Peyer's patch (tissue), 4 donors: ENCODE results near the gene ING1. TPM values are rescaled to one million over a fixed set of nuclear protein-coding genes. Genes with fewer than 3 reads are reported as not detected.

ENCODE experiments used
- DNase-seq, 3 donors: peaks; one replicate each; pipeline ENCODE4 v3.0.0-alpha.2; 2017 to 2019
- H3K27ac ChIP-seq, 4 donors: fragments of 200-600 bp; sonication (generic); one replicate each; pipeline ENCODE4 v1.5.1; 2016 to 2019
- H3K27me3 ChIP-seq, 2 donors: fragments of 200-600 bp; sonication (generic); one replicate each; pipeline ENCODE4 v1.5.1; 2019
- H3K36me3 ChIP-seq, 3 donors: fragments of 200-600 bp; sonication (generic); one replicate each; pipeline ENCODE4 v1.5.1; 2016 to 2019
- H3K4me1 ChIP-seq, 4 donors: fragments of 200-600 bp; sonication (generic); one replicate each; pipeline ENCODE4 v1.5.1; 2016 to 2019
- H3K4me3 ChIP-seq, 4 donors: fragments of 200-600 bp; sonication (generic); 1 replicate in 3 of 4; 2 replicates in 1 of 4; pipeline ENCODE4 v1.5.1; 2016 to 2019; ENCODE audit warnings: mild to moderate bottlenecking in 1 of 4
- H3K9me3 ChIP-seq, 4 donors: fragments of 200-600 bp; sonication (generic); one replicate each; pipeline ENCODE4 v1.5.1; 2016 to 2019; ENCODE audit warnings: mild to moderate bottlenecking in 1 of 4
- CTCF ChIP-seq, 6 experiments: fragments of 450-650 bp in 4 of 6; fragments of 200-600 bp in 2 of 6; sonication (generic) in 1 of 6; IDR thresholded peaks; one replicate each; pipeline ENCODE4 v1.5.1; 2017 to 2019; ENCODE audit warnings: antibody characterized with exemption in 6 of 6, mild to moderate bottlenecking in 3 of 6, moderate library complexity in 1 of 6
- POLR2A ChIP-seq, 2 donors: fragments of 450-650 bp; IDR thresholded peaks; one replicate each; pipeline ENCODE4 v1.5.1; 2017; ENCODE audit warnings: antibody characterized with exemption in 2 of 2, mild to moderate bottlenecking in 2 of 2, moderate library complexity in 2 of 2
- total RNA-seq, 4 donors: library from RNA; depleted of rRNA; stranded (reverse); fragments of >200 nt; gene quantifications; one replicate each; pipeline ENCODE4 v1.1.0, GENCODE V29; 2016

Gene ING1
- total RNA-seq, 4 donors from 2014 or later: 7.4 to 40.4 (median 21.7) TPM

- Histone ChIP-seq H3K9me3 (peaks cover 0 to 8% (median 1%) of the 10 kb centered on the region in 4 donors), H3K27me3 (no peaks in the 10 kb centered on the region), H3K4me3 (no peak overlapping the region), H3K27ac (no peak overlapping the region), H3K36me3 (no peaks in the 10 kb centered on the region), H3K4me1 (no peaks in the 10 kb centered on the region)
- DNase-seq: no peak
- no peak for TF ChIP-seq POLR2A (IDR thresholded peaks at IDR 0.05)
- no peak for TF ChIP-seq CTCF (IDR thresholded peaks at IDR 0.05)
Observed at GRCh38 chr13:110743687-110744086, 30.2 kb downstream of the ING1 start.

- TF ChIP-seq POLR2A (IDR thresholded peaks at IDR 0.05) (no peak), CTCF (IDR thresholded peaks at IDR 0.05) (no peak)
- Histone ChIP-seq H3K9me3 (peaks cover 0 to 7% (median 0%) of the 10 kb centered on the region in 4 donors), H3K36me3 (no peaks in the 10 kb centered on the region), H3K4me1 (no peaks in the 10 kb centered on the region), H3K27me3 (no peaks in the 10 kb centered on the region), H3K4me3 (no peak overlapping the region), H3K27ac (no peak overlapping the region)
- DNase-seq: no peak
Observed at GRCh38 chr13:110746438-110746837, 32.9 kb downstream of the ING1 start.

- TF ChIP-seq CTCF (IDR thresholded peaks at IDR 0.05) (no peak), POLR2A (IDR thresholded peaks at IDR 0.05) (no peak)
- Histone ChIP-seq H3K4me3 (no peak overlapping the region), H3K4me1 (no peaks in the 10 kb centered on the region), H3K27me3 (no peaks in the 10 kb centered on the region), H3K27ac (no peak overlapping the region), H3K36me3 (no peaks in the 10 kb centered on the region), H3K9me3 (peaks cover 0 to 5% (median 0%) of the 10 kb centered on the region in 4 donors)
- no peak for DNase-seq
Observed at GRCh38 chr13:110748271-110748670, 34.8 kb downstream of the ING1 start.

GRCh38 chr13:110756219-110756631, 42.7 kb downstream of the ING1 start:
- Histone ChIP-seq H3K9me3 (no peaks in the 10 kb centered on the region), H3K4me1 (no peaks in the 10 kb centered on the region), H3K4me3 (no peak overlapping the region), H3K36me3 (no peaks in the 10 kb centered on the region), H3K27me3 (no peaks in the 10 kb centered on the region), H3K27ac (no peak overlapping the region)
- DNase-seq: no peak
- no peak for TF ChIP-seq POLR2A (IDR thresholded peaks at IDR 0.05)

- TF ChIP-seq POLR2A (IDR thresholded peaks at IDR 0.05): no peak
- no peak for TF ChIP-seq CTCF (IDR thresholded peaks at IDR 0.05)
- DNase-seq: no peak
- no peak overlapping the region for H3K27ac ChIP-seq
- H3K9me3 ChIP-seq: no peaks in the 10 kb centered on the region
- no peaks in the 10 kb centered on the region for H3K36me3 ChIP-seq
- no peaks in the 10 kb centered on the region for H3K27me3 ChIP-seq
- no peak overlapping the region for H3K4me3 ChIP-seq
- no peaks in the 10 kb centered on the region for H3K4me1 ChIP-seq
Observed at GRCh38 chr13:110757296-110757695, 43.8 kb downstream of the ING1 start.

- Histone ChIP-seq H3K27me3 (no peaks in the 10 kb centered on the region), H3K9me3 (no peaks in the 10 kb centered on the region), H3K4me1 (no peaks in the 10 kb centered on the region), H3K36me3 (no peaks in the 10 kb centered on the region), H3K4me3 (no peak overlapping the region), H3K27ac (no peak overlapping the region)
- DNase-seq: no peak
- TF ChIP-seq CTCF (IDR thresholded peaks at IDR 0.05): no peak
- TF ChIP-seq POLR2A (IDR thresholded peaks at IDR 0.05): no peak
Observed at GRCh38 chr13:110758195-110758805, 44.8 kb downstream of the ING1 start.
